ENCODE measurements around the gene RNF186.

Gene RNF186

GRCh38 chr1:19769211-19769932, 45.7 kb downstream of the RNF186 start:
- Histone ChIP-seq H3K27ac (replicated peaks) (no peak overlapping the region), H3K4me3 (replicated peaks; ENCODE audit: insufficient read depth, low read length) (no peak overlapping the region), H3K27me3 (ENCODE audit: insufficient read depth, poor library complexity, severe bottlenecking) (no peaks in the 10 kb centered on the region)
- DNase-seq (ENCODE audit: low read depth in 1 of 2, low spot score in 1 of 2): no peak
- no peak for TF ChIP-seq POLR2AphosphoS5 (IDR thresholded peaks at IDR 0.05; ENCODE audit: low read depth)
- TF ChIP-seq REST (IDR thresholded peaks at IDR 0.05; ENCODE audit: insufficient replicate concordance, low read depth): no peak
- TF ChIP-seq SPI1 (IDR thresholded peaks at IDR 0.05; ENCODE audit: borderline replicate concordance, low read depth): no peak
- TF ChIP-seq GABPA (IDR thresholded peaks at IDR 0.05; ENCODE audit: low read depth): no peak
- no peak for TF ChIP-seq CTCF (IDR thresholded peaks at IDR 0.05; ENCODE audit: insufficient read depth, low read length)

DNA sequence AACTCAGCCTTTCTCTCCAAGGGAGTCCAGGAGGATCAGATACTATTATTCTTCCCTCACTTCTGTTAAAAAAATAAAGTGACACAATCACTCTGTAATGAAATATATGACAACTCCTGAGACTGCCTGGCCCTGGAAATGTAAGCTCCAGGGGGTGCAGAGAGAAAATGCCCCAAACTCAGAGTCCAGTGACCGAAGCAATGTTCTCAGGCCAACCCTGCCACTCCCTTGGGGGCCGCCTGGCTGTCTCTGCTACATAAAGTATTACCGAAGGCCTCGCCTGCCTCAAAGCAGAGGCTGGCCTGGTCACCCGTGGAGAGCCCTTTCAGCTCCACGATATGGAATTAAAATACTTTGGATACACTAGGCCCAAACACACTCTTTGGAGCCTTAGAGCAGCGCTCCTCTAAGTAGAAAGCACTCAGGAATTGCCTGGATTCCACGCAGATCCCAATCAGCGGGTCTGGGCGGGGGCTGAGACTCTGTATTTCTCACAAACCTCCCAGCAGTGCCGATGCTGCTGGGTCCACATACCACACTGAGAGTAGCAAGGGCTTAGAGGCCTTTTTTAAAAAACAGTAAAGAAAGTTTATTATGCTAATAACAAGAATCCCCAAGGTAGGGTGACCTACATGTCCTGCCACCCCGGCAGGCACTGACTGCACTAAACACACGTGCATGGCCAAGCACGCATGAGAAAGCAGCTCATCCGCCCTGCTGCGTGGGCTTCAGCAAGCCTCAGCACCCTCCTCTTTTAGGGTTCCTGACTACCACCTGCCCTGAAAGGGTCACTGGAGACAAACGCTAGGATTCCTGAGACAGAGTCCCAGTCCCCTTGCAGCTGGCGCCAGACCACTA, 46.5 kb downstream of the RNF186 start:
- Histone ChIP-seq H3K27ac (replicated peaks) (no peak overlapping the region), H3K27me3 (ENCODE audit: insufficient read depth, poor library complexity, severe bottlenecking) (no peaks in the 10 kb centered on the region), H3K4me3 (replicated peaks; ENCODE audit: insufficient read depth, low read length) (no peak overlapping the region)
- no peak for DNase-seq (ENCODE audit: low read depth in 1 of 2, low spot score in 1 of 2)
- no peak for TF ChIP-seq REST (IDR thresholded peaks at IDR 0.05; ENCODE audit: insufficient replicate concordance, low read depth)
- TF ChIP-seq POLR2AphosphoS5 (IDR thresholded peaks at IDR 0.05; ENCODE audit: low read depth): no peak
- TF ChIP-seq GABPA (IDR thresholded peaks at IDR 0.05; ENCODE audit: low read depth): no peak
- no peak for TF ChIP-seq CTCF (IDR thresholded peaks at IDR 0.05; ENCODE audit: insufficient read depth, low read length)
- no peak for TF ChIP-seq SPI1 (IDR thresholded peaks at IDR 0.05; ENCODE audit: borderline replicate concordance, low read depth)

DNA sequence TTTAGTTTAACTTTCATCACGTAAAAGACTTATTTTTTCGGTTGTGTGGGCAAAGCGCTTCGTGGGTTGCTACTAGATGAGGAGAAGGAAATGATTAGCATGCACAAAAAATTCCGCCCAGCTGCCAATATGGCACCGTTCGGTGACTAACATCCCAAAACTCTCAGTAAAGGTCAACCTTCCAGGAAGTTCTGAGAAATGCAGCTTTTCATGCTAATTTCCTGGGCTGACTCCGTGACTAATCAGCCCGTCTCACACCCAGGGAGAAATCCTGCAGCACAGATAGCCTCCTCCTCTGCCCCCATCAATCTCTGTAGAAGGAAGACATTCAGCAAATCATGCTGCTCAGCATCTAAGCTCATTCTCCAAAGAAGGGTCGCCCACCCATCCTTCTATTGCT, 49.5 kb downstream of the RNF186 start:
- no peak overlapping the region for H3K27ac ChIP-seq (replicated peaks)
- no peak for DNase-seq (ENCODE audit: low read depth in 1 of 2, low spot score in 1 of 2)
- TF ChIP-seq POLR2AphosphoS5 (IDR thresholded peaks at IDR 0.05; ENCODE audit: low read depth) (no peak), CTCF (IDR thresholded peaks at IDR 0.05; ENCODE audit: insufficient read depth, low read length) (no peak), GABPA (IDR thresholded peaks at IDR 0.05; ENCODE audit: low read depth) (no peak), SPI1 (IDR thresholded peaks at IDR 0.05; ENCODE audit: borderline replicate concordance, low read depth) (no peak), REST (IDR thresholded peaks at IDR 0.05; ENCODE audit: insufficient replicate concordance, low read depth) (no peak)

More for the DNA sequence above, 49.5 kb downstream of the RNF186 start:
- H3K4me3 ChIP-seq (replicated peaks; ENCODE audit: insufficient read depth, low read length): no peak overlapping the region
- no peaks in the 10 kb centered on the region for H3K27me3 ChIP-seq (ENCODE audit: insufficient read depth, poor library complexity, severe bottlenecking)

Measured in HL-60 (cell line).